Renal cortex interstitium (tissue), 15 donors: ENCODE results near the gene APOO. TPM values are rescaled to one million over a fixed set of nuclear protein-coding genes. Genes with fewer than 3 reads are reported as not detected.

Experiments
- DNase-seq, 11 donors: peaks; one replicate each; pipeline ENCODE4 v3.0.0-alpha.2; 2013; ENCODE audit warnings: low read depth in 9 of 11, low spot score in 4 of 11; ENCODE audit errors: extremely low read depth in 1 of 11
- long read RNA-seq, 16 experiments: transcript quantifications; one replicate each; lab custom pipeline, GENCODE V29; 2026
- polyA plus RNA-seq, 3 donors: library from polyadenylated mRNA; unstranded; fragments of 120-200 nt; gene quantifications; one replicate each; pipeline ENCODE4 v1.2.1, GENCODE V29; 2013; ENCODE audit not compliant: insufficient read length in 3 of 3

APOO gene
- 10 to 100 TPM; 33.9 to 44.4 (median 37.2) TPM for polyA plus RNA-seq
- long read RNA-seq, donor 1, partial matches to known transcripts = 0 of 5 reads
- long read RNA-seq, donor 1, other reads (novel, unspliced or antisense) = 0 of 5 reads
- long read RNA-seq, donor 2, partial matches to known transcripts = 5 of 18 reads
- long read RNA-seq, donor 2, other reads (novel, unspliced or antisense) = 7 of 18 reads
- long read RNA-seq, donor 3, transcript APOO-201 (9 exons, 1,118 nt) = major isoform, 10 of 22 reads
- long read RNA-seq, donor 3, partial matches to known transcripts = 0 of 22 reads
- long read RNA-seq, donor 3, other reads (novel, unspliced or antisense) = 11 of 22 reads
- long read RNA-seq, donor 4, transcript APOO-201 (9 exons, 1,118 nt) = major isoform, 6 of 12 reads
- long read RNA-seq, donor 4, partial matches to known transcripts = 0 of 12 reads
- long read RNA-seq, donor 4, other reads (novel, unspliced or antisense) = 5 of 12 reads
- long read RNA-seq, donor 5, transcript APOO-201 (9 exons, 1,118 nt) = major isoform, 6 of 16 reads
- long read RNA-seq, donor 5, partial matches to known transcripts = 0 of 16 reads
- long read RNA-seq, donor 5, other reads (novel, unspliced or antisense) = 6 of 16 reads
- long read RNA-seq, donor 6, partial matches to known transcripts = 0 of 11 reads
- long read RNA-seq, donor 6, other reads (novel, unspliced or antisense) = 6 of 11 reads
- long read RNA-seq, donor 7, transcript APOO-201 (9 exons, 1,118 nt) = major isoform, 11 of 21 reads
- long read RNA-seq, donor 7, partial matches to known transcripts = 0 of 21 reads
- long read RNA-seq, donor 7, other reads (novel, unspliced or antisense) = 9 of 21 reads
- long read RNA-seq, donor 8, partial matches to known transcripts = 0 of 19 reads
- long read RNA-seq, donor 8, other reads (novel, unspliced or antisense) = 10 of 19 reads
- long read RNA-seq, donor 9, partial matches to known transcripts = 0 of 11 reads
- long read RNA-seq, donor 9, other reads (novel, unspliced or antisense) = 7 of 11 reads
- long read RNA-seq, donor 10, transcript APOO-201 (9 exons, 1,118 nt) = major isoform, 12 of 24 reads
- long read RNA-seq, donor 10, partial matches to known transcripts = 0 of 24 reads
- long read RNA-seq, donor 10, other reads (novel, unspliced or antisense) = 10 of 24 reads
- long read RNA-seq, donor 11, transcript APOO-201 (9 exons, 1,118 nt) = major isoform, 10 of 10 reads
- long read RNA-seq, donor 11, partial matches to known transcripts = 0 of 10 reads
- long read RNA-seq, donor 11, other reads (novel, unspliced or antisense) = 0 of 10 reads
- long read RNA-seq, donor 12, transcript APOO-201 (9 exons, 1,118 nt) = major isoform, 6 of 6 reads
- long read RNA-seq, donor 12, partial matches to known transcripts = 0 of 6 reads
- long read RNA-seq, donor 12, other reads (novel, unspliced or antisense) = 0 of 6 reads
- long read RNA-seq, donor 13, transcript APOO-201 (9 exons, 1,118 nt) = major isoform, 9 of 23 reads
- long read RNA-seq, donor 13, partial matches to known transcripts = 0 of 23 reads
- long read RNA-seq, donor 13, other reads (novel, unspliced or antisense) = 13 of 23 reads
- long read RNA-seq, donor 14, transcript APOO-201 (9 exons, 1,118 nt) = major isoform, 11 of 17 reads
- long read RNA-seq, donor 14, partial matches to known transcripts = 0 of 17 reads
- long read RNA-seq, donor 14, other reads (novel, unspliced or antisense) = 5 of 17 reads
- long read RNA-seq, donor 15, transcript APOO-201 (9 exons, 1,118 nt) = major isoform, 6 of 7 reads
- long read RNA-seq, donor 15, partial matches to known transcripts = 0 of 7 reads
- long read RNA-seq, donor 15, other reads (novel, unspliced or antisense) = 0 of 7 reads
- long read RNA-seq, donor 16, transcript APOO-201 (9 exons, 1,118 nt) = major isoform, 15 of 31 reads
- long read RNA-seq, donor 16, partial matches to known transcripts = 0 of 31 reads
- long read RNA-seq, donor 16, other reads (novel, unspliced or antisense) = 14 of 31 reads

- peak; percentile 70 to 89 (median 84) for DNase-seq
These were observed at the start of gene APOO, which contains the start of gene CXorf58 for GRCh38 chrX:23907498-23908218. Gene APOO, minus strand, starts transcription at chrX:23907938. Its CDS starts 236 bp downstream, at chrX:23907702. Gene CXorf58, plus strand, starts transcription at chrX:23908006. Its CDS starts 2,297 bp downstream, at chrX:23910303.

GRCh38 chrX:23954396-23954795, 46.7 kb upstream of the APOO start:
- DNase-seq = no peak

- DNase-seq = no peak
These were observed 46.2 kb upstream of the APOO start for GRCh38 chrX:23953908-23954269.

- no peak for DNase-seq
These were observed 45.5 kb upstream of the APOO start for GRCh38 chrX:23952984-23953907.

- DNase-seq = no peak
These were observed 44.7 kb upstream of the APOO start for GRCh38 chrX:23952391-23952790.

GRCh38 chrX:23945206-23945605, 37.5 kb upstream of the APOO start:
- no peak for DNase-seq

GRCh38 chrX:23944234-23944633, 36.5 kb upstream of the APOO start:
- DNase-seq = no peak

GRCh38 chrX:23939203-23939602, 31.5 kb upstream of the APOO start:
- no peak for DNase-seq

- DNase-seq = no peak
These were observed 31.0 kb upstream of the APOO start for GRCh38 chrX:23938690-23939089.

- DNase-seq = no peak
These were observed 29.4 kb upstream of the APOO start for GRCh38 chrX:23937100-23937499.

- no peak for DNase-seq
These were observed 28.4 kb upstream of the APOO start for GRCh38 chrX:23936180-23936579.

- DNase-seq = no peak
These were observed 27.4 kb upstream of the APOO start for GRCh38 chrX:23935106-23935505.

- no peak for DNase-seq
These were observed 24.3 kb upstream of the APOO start for GRCh38 chrX:23932046-23932445.

- no peak for DNase-seq
These were observed 23.3 kb upstream of the APOO start for GRCh38 chrX:23930894-23931604.

GRCh38 chrX:23926015-23926414, 18.3 kb upstream of the APOO start:
- DNase-seq = no peak
